ENCODE measurements around the gene BMI1. TPM values are rescaled to one million over a fixed set of nuclear protein-coding genes. Genes with fewer than 3 reads are reported as not detected.
"Not testable (repeated sequence)": the region's sequence is repeated elsewhere in the genome, so short reads cannot be mapped to it uniquely, and the experiment has no call there.

The BMI1 gene
- total RNA-seq = 24.2 and 61.6 TPM in 2 replicates

DNA sequence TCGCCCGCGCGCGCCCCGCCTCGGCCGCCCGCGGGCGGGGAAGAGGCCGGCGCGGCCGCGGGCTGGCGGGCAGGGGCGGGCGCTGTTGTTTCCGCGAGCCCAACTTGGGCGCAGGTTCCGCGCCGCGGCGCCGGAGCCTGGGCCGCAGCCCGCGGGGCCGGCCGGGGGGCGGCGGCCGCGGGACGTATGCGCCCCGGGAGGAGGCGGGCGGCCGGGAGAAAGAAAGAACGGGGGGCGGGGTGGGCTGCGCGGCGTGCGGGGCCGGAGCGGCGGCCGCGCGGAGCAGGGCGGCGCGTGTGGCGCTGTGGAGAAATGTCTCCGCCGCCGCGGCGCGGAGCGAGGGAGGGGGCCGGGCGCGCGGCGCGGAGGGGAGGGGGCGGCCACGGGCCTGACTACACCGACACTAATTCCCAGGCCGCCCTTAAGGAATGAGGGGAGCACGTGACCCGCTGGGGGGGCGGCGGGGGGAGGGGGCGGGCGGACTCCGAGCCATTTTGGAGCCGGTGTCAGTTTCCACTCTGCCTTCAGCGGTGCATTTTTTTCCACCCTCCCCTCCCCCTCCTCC lies at the start of gene BMI1:
Gene BMI1 (plus strand): TSS at position 509 of the 565 bp plus-strand sequence. CDS start 5,351 bp downstream, outside the sequence.
- no peak for DNase-seq (ENCODE audit: extremely low read depth, low read depth, low spot score)

DNA sequence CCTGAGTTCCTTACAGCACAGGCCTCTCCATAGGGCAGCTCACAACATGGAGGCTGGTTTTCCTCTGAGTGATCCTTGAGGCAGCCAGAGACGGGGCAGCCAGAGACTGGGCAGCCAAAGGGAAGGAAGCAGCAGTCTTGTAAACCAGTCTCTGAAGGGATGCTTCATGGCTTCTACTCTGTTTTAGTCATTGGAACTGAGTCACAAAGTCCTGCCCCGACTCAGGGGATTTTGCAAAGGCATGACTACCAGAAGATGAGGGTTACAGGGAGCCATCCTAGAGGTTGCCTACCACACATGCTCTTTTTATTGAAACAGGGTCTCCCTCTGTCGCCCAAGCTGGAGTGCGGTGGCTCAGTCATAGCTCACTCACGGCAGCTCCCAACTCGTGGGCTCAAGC lies 49.1 kb upstream of the BMI1 start:
- no peak for DNase-seq (ENCODE audit: extremely low read depth, low read depth, low spot score)

DNA sequence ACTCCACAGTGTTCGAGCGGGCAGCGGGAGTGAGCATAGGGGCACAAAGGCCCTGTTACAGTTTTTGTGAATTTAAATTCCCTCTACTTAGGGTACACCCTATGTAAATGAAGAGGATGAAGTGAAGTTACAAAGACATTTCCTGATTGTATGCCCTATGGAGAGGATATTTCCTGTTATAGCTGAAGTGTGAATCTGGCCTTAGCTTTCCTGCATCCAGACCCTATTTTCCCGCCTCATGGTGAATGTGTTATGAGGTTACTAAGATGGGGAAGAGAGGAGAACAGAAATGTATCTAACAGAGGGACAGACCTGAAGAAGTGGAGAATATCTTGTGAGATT lies 42.5 kb upstream of the BMI1 start:
- DNase-seq (ENCODE audit: extremely low read depth, low read depth, low spot score) = no peak

DNA sequence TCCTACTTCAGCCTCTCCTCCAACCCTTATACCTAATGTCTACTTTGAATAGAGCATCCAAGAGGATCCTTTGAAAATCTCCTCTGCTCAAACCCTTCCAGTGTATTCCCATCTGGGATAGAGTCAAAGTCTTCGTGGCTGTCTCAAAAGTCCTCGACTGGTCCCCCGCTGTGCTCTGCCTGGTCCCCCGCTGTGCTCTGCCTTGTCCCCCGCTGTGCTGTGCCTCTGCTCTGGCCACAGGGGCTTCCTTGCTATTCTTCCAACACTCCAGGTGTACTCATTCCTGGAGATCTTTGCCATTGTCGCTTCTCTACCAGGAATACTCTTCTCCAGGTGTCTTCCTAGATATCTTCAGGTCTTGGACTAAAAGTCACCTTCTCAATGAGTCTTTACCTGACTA lies 40.8 kb upstream of the BMI1 start:
- DNase-seq (ENCODE audit: extremely low read depth, low read depth, low spot score) = no peak

- DNase-seq (ENCODE audit: extremely low read depth, low read depth, low spot score) = no peak
Observed at GRCh38 chr10:22285130-22285529, 35.8 kb upstream of the BMI1 start.

DNA sequence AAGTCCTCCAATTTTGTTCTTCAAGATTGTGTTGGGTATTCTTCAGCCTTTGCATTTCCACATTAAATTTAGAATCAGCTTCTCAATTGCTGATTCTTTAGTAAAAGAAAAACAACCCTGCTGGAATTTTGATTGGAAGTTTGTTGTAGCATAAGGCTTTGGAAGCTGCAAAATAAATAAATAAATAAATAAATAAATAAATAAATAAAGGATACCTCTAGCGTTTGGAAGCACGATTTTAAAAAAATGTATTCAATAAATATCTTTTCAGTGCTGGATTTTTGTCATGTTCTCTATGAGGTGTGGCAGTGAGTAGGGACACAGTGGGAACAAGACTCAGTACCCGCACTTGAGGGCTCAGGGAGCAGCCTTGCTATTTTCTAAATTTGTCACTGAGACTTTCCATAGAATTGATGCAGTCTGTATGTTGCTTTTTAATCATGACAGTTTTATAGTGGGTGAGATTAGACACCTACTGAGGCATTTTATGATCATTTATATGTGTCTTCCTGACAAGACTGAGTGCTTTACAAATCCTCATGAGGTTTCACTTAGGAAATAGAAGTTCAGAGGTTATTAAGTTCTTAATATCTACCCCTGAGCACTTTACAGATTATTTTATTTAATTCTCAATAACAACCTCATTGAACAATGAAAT lies 27.0 kb upstream of the BMI1 start:
- no peak for DNase-seq (ENCODE audit: extremely low read depth, low read depth, low spot score)

- no peak for DNase-seq (ENCODE audit: extremely low read depth, low read depth, low spot score)
Observed at GRCh38 chr10:22294694-22295093, 26.2 kb upstream of the BMI1 start.

DNA sequence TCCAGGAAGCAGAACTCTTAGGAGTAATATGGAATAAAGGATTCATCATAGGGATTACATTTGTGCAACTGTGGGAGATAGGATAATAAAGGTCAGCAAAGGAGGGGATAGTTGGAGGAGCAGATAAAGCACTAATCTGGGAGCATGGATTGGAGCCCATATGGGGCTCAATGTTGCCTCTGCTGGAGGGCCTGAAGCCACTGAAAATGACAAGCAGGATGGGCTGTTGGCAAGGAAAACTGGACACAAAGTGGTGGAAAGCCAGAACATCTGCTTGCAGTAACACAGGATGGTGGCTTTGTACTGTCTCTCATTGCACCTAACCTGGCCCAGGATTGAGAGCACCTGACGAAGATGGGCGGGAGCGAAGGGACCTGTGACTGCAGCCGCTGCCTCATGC lies 19.7 kb upstream of the BMI1 start:
- no peak for DNase-seq (ENCODE audit: extremely low read depth, low read depth, low spot score)

- no peak for DNase-seq (ENCODE audit: extremely low read depth, low read depth, low spot score)
Observed at GRCh38 chr10:22303461-22303860, 17.4 kb upstream of the BMI1 start.

GRCh38 chr10:22305721-22306120 lies 15.2 kb upstream of the BMI1 start:
- DNase-seq (ENCODE audit: extremely low read depth, low read depth, low spot score) = no peak

GRCh38 chr10:22308390-22308789 lies 12.5 kb upstream of the BMI1 start:
- no peak for DNase-seq (ENCODE audit: extremely low read depth, low read depth, low spot score)

DNA sequence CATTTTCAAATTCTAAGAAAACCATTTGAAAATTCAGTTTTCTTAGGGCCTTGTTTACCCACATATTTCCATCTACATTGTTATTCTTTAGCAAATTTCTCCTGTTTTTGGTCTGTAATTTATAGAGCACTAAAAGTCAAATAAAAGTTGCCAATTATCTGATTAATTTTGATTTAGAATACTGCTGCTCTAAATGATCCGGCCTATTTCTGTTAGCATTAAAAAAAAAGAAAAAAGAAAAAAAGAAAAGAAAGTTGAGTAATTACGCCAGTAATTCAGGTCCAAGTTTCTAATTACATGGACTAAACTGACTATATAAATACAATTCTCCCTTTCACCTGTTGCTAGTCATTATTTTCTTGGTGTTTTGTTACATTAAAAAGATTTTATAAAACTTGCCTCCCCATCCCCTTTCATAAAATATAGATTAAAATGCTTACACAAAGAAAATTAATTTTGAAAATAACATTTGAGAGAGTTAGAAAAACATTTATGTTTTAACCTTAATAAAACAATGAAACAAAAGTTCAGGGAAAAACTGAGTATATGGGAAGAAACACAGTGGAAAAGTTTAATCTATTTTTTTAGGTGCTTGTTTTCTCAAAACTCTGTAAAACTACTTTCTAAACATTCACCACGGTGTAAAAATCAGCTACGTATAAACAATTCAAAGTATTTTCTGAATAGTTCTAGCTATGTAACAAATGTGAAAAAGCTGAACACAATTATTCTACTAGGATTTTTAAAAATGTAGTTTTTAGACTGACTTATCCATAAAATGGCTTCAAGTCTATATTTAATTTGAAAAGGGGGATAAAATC lies 11.5 kb upstream of the BMI1 start:
- no peak for DNase-seq (ENCODE audit: extremely low read depth, low read depth, low spot score)

- not testable (repeated sequence) for DNase-seq (ENCODE audit: extremely low read depth, low read depth, low spot score)
Observed at GRCh38 chr10:22310012-22310411, 10.9 kb upstream of the BMI1 start.

GRCh38 chr10:22310928-22311327 lies 10.0 kb upstream of the BMI1 start:
- DNase-seq (ENCODE audit: extremely low read depth, low read depth, low spot score) = no peak

DNA sequence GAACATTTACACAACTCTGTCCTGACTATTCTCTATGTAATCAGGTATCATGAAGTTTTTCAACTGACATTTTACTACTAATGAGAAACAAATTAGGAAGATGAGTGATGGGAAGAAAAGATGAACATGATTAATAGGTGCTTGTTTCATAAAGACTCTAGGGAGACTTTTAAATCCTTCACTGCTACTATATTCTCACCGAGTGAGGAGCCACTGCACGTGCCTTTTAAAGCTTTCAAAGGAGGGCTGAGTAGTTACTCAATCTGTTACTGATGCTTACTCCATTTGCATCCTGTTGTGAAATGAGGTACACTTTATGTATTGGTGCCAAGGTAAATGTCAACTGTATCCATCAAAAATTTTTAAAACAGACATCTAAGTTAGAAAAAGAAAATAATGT lies 6.0 kb upstream of the BMI1 start:
- DNase-seq (ENCODE audit: extremely low read depth, low read depth, low spot score) = no peak

- DNase-seq (ENCODE audit: extremely low read depth, low read depth, low spot score) = no peak
Observed at GRCh38 chr10:22315455-22316285, 5.2 kb upstream of the BMI1 start.

DNA sequence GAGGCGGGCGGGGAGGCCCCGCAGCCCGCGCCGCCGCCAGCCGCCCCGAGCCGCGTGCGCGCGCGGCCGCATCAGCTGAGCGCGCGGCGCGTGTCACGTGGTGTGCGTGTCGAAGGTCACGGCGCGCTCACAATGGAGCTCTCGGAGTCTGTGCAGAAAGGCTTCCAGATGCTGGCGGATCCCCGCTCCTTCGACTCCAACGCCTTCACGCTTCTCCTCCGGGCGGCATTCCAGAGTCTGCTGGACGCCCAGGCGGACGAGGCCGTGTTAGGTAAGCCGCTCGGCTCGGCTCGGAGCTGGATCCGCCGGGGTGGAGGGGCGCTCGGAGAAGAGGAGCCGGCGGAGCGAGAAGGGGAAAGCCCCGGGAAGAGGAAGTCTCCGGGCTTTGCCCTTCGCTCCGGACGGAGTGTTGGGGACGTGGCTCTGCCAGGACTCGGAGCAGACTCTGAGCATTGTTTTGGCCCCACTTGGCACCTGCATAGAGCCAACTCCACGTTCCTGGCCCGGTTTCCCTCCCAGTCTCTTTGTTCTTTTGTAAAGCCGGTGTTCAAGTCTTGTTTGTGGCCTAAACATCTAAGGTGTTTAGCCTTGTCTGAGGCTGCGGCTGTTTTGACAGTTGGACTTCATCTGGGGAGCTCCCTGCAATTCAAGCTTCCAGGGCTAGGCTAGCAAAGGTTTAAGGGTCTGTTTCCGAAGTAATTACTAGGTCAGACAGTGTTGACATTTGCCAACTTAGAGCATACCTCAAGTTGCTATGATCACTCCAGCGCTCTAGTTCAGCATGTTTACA lies 4.4 kb upstream of the BMI1 start, which contains the start of gene COMMD3:
Gene COMMD3 (plus strand): TSS at position 103 of the 790 bp plus-strand sequence. CDS start 30 bp downstream, at position 133.
- no peak for DNase-seq (ENCODE audit: extremely low read depth, low read depth, low spot score)

DNA sequence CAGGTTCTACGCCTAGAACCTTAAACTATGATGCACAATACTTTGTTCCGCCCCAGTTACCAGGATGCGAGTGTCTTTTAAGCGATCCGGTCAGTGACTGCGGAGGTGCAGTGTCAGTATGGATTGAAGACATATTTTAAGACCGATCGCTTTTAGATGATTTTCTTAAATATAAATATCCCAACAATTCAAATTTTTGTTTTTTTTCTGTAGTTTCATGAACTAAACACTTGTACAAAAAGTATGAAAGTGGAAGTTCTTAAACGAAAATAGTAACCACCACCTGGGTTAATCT lies 3.9 kb upstream of the BMI1 start:
- no peak for DNase-seq (ENCODE audit: extremely low read depth, low read depth, low spot score)

GRCh38 chr10:22317771-22318565 lies 2.9 kb upstream of the BMI1 start:
- DNase-seq (ENCODE audit: extremely low read depth, low read depth, low spot score) = no peak

DNA sequence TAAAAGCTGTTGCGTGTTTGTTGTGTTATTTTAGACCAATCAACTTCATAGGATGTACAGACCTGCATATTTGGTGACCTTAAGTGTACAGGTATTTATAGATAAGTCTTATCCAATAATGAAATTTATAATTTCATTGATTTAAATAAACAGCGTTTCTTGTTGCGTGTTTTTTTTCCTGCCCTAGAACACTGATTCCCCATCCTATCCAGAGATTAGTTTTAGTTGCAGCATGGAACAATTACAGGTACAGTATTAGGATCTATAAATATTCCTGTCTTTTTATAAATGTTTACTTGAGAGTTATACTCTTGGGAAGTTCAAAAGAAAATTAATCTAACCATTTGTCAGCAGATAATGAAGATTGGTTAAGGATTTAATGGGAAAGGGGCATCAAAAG lies 2.1 kb upstream of the BMI1 start:
- no peak for DNase-seq (ENCODE audit: extremely low read depth, low read depth, low spot score)

Measured in glomerular endothelial cell (primary cell).